ENCODE data around the gene CMTM7.
"Not testable (repeated sequence)": the region's sequence is repeated elsewhere in the genome, so short reads cannot be mapped to it uniquely, and the experiment has no call there.

Gene CMTM7

DNA sequence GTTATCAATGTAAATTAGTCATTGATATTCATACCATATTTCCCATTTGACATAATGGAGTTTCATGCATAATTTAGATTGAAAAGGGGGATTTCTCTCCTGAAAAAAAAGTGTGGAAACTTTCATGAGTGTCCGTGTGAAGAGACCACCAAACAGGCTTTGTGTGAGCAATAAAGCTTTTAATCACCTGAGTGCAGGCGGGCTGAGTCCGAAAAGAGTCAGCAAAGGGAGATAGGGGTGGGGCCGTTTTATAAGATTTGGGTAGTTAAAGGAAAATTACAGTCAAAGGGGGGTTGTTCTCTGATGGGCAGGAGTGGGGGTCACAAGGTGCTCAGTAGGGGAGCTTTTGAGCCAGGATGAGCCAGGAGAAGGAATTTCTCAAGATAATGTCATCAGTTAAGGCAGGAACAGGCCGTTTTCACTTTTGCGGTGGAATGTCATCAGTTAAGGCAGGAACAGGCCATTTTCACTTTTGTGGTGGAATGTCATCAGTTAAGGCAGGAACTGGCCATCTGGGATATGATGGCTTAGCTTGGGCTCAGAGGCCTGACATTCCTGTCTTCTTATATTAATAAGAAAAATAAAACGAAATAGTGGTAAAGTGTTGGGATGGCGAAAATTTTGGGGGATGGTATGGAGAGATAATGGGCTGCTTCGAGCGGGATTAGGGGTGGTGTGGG is 69.3 kb downstream of the CMTM7 start:
- H3K27ac ChIP-seq (ENCODE audit: low read depth, low read length, severe bottlenecking) = peak overlapping the region; percentile 62
- peaks cover 12% of the 10 kb centered on the region for H3K4me1 ChIP-seq (ENCODE audit: control insufficient read depth, insufficient read depth, low read length, poor library complexity, severe bottlenecking)
- peaks cover 11% of the 10 kb centered on the region for H3K36me3 ChIP-seq (ENCODE audit: control insufficient read depth, insufficient read depth, low read length)
- H3K9me3 ChIP-seq (ENCODE audit: control insufficient read depth, low read length); H3K4me3 ChIP-seq (ENCODE audit: extremely low read depth, insufficient read depth, low read length, poor library complexity, severe bottlenecking): not testable (repeated sequence)
- WGBS, 2 experiments (ENCODE audit: insufficient coverage in 2 of 2) = 36 to 37% methylated on average over 8 to 9 of the region's 10 CpGs

DNA sequence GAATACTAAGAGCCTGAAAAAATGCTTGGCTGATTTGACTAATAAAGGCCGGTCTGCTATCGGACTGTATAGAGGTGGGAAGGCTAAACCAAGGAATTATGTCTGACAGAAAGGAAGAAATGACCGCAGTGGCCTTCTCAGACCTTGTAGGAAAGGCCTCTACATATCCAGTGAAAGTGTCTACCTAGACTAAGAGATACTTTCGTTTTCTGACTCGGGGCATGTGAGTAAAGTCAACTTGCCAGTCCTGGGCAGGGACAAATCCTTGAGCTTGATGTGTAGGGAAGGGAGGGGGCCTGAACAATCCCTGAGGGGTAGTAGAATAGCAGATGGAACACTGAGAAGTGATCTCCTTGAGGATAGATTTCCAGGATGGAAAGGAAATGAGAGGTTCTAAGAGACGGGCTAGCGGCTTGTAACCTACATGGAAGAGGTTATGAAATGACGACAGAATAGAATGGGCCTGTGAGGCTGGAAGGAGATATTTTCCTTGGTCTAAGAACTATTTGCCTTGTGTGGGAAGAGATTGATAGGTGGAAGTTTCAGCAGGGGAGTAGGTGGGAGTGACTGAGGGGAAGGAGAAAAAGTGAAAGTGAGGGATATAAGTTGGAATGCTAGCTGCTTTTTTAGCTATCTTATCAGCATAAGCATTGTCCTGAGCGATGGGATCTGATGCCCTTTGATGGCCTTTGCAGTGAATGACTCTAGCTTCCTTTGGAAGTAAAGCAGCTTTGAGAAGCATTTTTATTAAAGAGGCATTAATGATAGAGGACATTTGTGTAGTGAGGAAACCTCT is 70.7 kb downstream of the CMTM7 start:
- peaks cover 12% of the 10 kb centered on the region for H3K4me1 ChIP-seq (ENCODE audit: control insufficient read depth, insufficient read depth, low read length, poor library complexity, severe bottlenecking)
- 81 to 91% methylated on average over 5 of the region's 9 CpGs for WGBS, 2 experiments (ENCODE audit: insufficient coverage in 2 of 2)
- peak overlapping the region; percentile 29 for H3K27ac ChIP-seq (ENCODE audit: low read depth, low read length, severe bottlenecking)
- H3K36me3 ChIP-seq (ENCODE audit: control insufficient read depth, insufficient read depth, low read length) = peaks cover 11% of the 10 kb centered on the region
- H3K4me3 ChIP-seq (ENCODE audit: extremely low read depth, insufficient read depth, low read length, poor library complexity, severe bottlenecking); H3K9me3 ChIP-seq (ENCODE audit: control insufficient read depth, low read length): not testable (repeated sequence)

DNA sequence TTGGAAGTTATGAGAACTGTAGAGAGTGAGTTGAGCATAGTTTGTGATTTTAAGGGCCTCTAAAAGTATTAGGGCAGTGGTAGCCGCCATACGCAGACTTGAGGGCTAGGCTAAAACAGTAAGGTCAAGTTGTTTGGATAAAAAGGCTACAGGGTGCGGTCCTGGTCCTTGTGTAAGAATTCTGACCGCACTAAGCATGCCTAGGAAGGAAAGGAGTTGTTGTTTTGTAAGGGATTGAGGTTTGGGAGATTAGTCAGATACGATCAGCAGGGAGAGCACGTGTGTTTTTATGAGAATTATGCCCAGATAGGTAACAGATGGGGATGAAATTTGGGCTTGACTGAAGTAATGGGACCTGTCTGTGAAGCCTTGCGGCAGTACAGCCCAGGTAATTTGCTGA is 71.8 kb downstream of the CMTM7 start:
- not testable (repeated sequence) for H3K4me3 ChIP-seq (ENCODE audit: extremely low read depth, insufficient read depth, low read length, poor library complexity, severe bottlenecking)
- 93 to 100% methylated on average over 1 to 5 of the region's 7 CpGs for WGBS, 2 experiments (ENCODE audit: insufficient coverage in 2 of 2)

DNA sequence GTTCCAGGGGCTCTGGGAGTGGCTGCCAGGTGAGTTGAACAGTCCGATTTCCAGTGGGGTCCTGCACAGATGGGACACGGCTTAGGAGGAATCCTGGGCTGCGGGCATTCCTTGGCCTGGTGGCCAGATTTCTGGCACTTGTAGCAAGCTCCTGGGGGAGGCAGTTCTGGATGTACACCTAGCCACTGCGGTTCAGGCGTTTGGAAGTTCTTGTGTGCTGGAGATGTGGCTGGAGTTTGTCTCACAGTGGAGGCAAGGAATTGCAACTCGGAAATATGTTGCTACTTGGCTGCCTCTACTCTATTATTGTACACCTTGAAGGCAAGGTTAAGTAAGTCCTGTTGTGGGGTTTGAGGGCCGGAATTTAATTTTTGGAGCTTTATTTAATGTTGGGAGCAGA is 73.1 kb downstream of the CMTM7 start:
- H3K27ac ChIP-seq (ENCODE audit: low read depth, low read length, severe bottlenecking); H3K9me3 ChIP-seq (ENCODE audit: control insufficient read depth, low read length); H3K4me3 ChIP-seq (ENCODE audit: extremely low read depth, insufficient read depth, low read length, poor library complexity, severe bottlenecking): not testable (repeated sequence)
- peaks cover 12% of the 10 kb centered on the region for H3K36me3 ChIP-seq (ENCODE audit: control insufficient read depth, insufficient read depth, low read length)
- 100% methylated on average over 1 to 2 of the region's 7 CpGs for WGBS, 2 experiments (ENCODE audit: insufficient coverage in 2 of 2)
- H3K4me1 ChIP-seq (ENCODE audit: control insufficient read depth, insufficient read depth, low read length, poor library complexity, severe bottlenecking) = peaks cover 12% of the 10 kb centered on the region

More for the DNA sequence above, 71.8 kb downstream of the CMTM7 start:
- H3K27ac ChIP-seq (ENCODE audit: low read depth, low read length, severe bottlenecking); H3K9me3 ChIP-seq (ENCODE audit: control insufficient read depth, low read length); H3K36me3 ChIP-seq (ENCODE audit: control insufficient read depth, insufficient read depth, low read length): not testable (repeated sequence)
- H3K4me1 ChIP-seq (ENCODE audit: control insufficient read depth, insufficient read depth, low read length, poor library complexity, severe bottlenecking) = peaks cover 12% of the 10 kb centered on the region

DNA sequence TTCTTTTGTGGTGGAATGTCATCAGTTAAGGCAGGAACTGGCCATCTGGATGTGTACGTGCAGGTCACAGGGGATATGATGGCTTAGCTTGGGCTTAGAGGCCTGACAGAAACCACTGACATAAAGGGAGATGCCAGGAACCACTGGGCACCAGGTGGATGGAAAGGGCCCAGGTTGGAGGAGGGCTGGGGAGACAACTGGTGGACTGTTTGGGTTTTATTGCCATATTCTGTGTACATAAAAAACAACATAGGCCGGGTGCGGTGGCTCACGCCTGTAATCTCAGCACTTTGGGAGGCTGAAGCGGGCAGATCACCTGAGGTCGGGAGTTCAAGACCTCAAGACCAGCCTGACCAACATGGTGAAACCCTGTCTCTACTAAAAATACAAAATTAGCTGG is 75.2 kb downstream of the CMTM7 start:
- H3K4me3 ChIP-seq (ENCODE audit: extremely low read depth, insufficient read depth, low read length, poor library complexity, severe bottlenecking); H3K27ac ChIP-seq (ENCODE audit: low read depth, low read length, severe bottlenecking); H3K4me1 ChIP-seq (ENCODE audit: control insufficient read depth, insufficient read depth, low read length, poor library complexity, severe bottlenecking); H3K9me3 ChIP-seq (ENCODE audit: control insufficient read depth, low read length): not testable (repeated sequence)
- peaks cover 23% of the 10 kb centered on the region for H3K36me3 ChIP-seq (ENCODE audit: control insufficient read depth, insufficient read depth, low read length)
- WGBS, 2 experiments (ENCODE audit: insufficient coverage in 2 of 2) = 86 to 92% methylated on average over 5 to 6 of the region's 6 CpGs

DNA sequence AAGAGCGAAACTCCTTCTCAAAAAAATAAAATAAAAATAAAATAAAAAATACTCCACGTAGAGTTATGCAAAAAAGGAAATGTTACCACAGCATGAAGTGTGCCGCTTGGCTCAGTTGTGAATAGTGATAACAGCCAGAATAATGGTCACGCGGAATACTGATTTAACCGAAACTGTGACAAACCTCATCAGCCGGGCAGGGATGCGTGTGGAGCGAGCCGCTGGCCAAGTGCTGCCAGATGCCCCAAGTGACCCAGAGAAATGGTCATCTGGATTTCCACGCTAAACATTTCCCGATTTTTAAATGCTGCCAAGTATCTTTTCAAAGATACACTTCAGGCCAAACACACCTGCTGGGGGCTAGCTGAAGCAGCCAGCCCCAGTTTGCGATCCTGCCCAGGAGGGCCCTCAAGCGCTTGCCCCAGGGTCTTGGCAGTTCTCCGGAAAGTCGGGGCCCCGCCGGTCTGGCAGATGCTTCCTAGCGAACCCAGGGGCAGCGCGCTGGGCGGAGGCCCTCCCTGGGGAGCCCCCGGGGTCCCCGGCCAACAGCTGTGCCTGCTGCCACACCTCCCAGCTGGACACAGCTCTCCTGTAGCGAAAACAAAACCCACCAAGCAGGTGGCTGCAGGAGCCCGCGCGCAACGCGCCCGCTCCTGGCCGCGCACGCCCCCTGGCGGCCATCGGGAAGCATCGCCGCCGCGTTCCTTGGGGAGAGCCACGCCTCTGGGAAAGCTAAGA is 75.8 kb downstream of the CMTM7 start:
- Histone ChIP-seq H3K4me3 (ENCODE audit: extremely low read depth, insufficient read depth, low read length, poor library complexity, severe bottlenecking) (no peak overlapping the region), H3K36me3 (ENCODE audit: control insufficient read depth, insufficient read depth, low read length) (peaks cover 28% of the 10 kb centered on the region), H3K27ac (ENCODE audit: low read depth, low read length, severe bottlenecking) (no peak overlapping the region), H3K9me3 (ENCODE audit: control insufficient read depth, low read length) (no peaks in the 10 kb centered on the region), H3K4me1 (ENCODE audit: control insufficient read depth, insufficient read depth, low read length, poor library complexity, severe bottlenecking) (no peaks in the 10 kb centered on the region)
- 45 to 52% methylated on average over 33 of the region's 41 CpGs for WGBS, 2 experiments (ENCODE audit: insufficient coverage in 2 of 2)

DNA sequence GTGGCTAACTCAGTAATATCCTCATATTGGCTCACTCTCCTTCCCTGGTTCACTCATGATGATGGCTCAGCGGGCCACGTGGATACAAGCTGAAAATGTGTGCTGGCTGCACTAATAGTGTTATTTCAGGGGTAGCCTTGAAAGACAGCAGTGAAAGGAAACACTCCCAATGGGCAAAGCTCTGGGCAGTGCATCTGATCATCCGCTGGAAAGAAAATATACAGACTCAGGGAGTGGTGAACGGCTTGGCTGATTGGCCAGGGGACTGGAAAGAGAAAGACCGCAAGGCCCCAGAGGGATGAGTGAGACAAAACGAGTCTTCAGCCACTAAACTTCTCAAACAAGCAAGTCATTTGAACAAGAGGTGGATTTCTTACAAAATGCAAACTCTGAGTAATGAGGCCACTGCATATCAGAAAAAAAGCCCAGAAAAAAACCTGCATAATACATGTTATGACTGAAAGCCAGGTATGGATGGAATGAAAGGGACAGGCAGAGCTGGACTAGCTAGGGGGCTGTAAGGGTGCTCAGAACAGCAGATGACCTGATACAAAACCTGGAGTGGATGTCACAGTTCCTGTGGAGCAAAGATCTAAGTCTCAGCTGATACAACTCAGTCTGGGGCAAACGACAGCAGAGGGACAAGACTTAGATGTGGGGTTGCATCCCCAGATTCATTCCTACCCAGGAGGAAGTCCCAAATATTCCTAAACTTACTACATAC is 77.7 kb downstream of the CMTM7 start:
- peaks cover 42% of the 10 kb centered on the region for H3K36me3 ChIP-seq (ENCODE audit: control insufficient read depth, insufficient read depth, low read length)
- no peaks in the 10 kb centered on the region for H3K9me3 ChIP-seq (ENCODE audit: control insufficient read depth, low read length)
- WGBS, 2 experiments (ENCODE audit: insufficient coverage in 2 of 2) = 88 to 93% methylated on average over 4 to 5 of the region's 7 CpGs
- H3K27ac ChIP-seq (ENCODE audit: low read depth, low read length, severe bottlenecking) = no peak overlapping the region
- H3K4me1 ChIP-seq (ENCODE audit: control insufficient read depth, insufficient read depth, low read length, poor library complexity, severe bottlenecking) = no peaks in the 10 kb centered on the region
- no peak overlapping the region for H3K4me3 ChIP-seq (ENCODE audit: extremely low read depth, insufficient read depth, low read length, poor library complexity, severe bottlenecking)

DNA sequence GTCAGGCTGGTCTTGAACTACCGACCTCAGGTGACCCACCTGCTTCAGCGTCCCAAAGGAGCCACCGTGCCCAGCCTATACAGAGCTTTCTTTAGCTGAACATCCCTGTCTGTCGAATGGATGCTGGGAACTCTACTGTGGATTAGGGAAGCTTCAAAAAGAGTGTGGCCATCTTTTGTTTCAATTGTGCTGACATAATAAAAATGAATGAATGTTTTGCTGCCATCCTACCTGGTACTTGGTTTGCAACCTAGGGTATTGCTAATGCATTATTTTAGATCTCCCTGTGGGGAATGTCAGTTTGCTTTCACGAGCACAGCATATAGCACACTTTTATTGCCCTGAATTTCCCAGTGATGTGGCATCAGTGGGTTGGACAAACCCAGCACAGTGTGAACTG is 78.7 kb downstream of the CMTM7 start:
- 96% methylated on average over 4 of the region's 5 CpGs for WGBS, 2 experiments (ENCODE audit: insufficient coverage in 2 of 2)

DNA sequence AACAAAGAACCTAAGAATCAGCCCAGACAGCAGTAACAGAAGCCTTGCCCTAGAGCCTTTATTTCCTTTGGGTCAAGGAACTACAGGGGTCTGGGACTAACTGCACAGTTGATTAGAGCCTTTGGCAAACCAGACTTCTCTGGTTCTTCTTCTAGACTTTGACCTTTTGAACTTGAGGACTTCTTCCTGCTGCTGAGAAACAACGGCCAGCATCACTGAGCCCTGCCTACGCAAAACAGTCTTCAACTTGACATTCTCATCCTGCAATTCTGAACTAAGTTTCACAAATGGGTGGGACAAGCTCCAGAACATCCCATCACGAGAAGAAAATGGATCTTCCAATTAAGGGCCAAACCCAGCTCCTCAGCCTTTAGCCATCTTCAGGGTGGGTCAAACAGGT is 79.6 kb downstream of the CMTM7 start:
- WGBS, 2 experiments (ENCODE audit: insufficient coverage in 2 of 2) = 100% methylated on average over 3 of the region's 3 CpGs
- Histone ChIP-seq H3K27ac (ENCODE audit: low read depth, low read length, severe bottlenecking) (no peak overlapping the region), H3K4me1 (ENCODE audit: control insufficient read depth, insufficient read depth, low read length, poor library complexity, severe bottlenecking) (no peaks in the 10 kb centered on the region), H3K4me3 (ENCODE audit: extremely low read depth, insufficient read depth, low read length, poor library complexity, severe bottlenecking) (no peak overlapping the region), H3K9me3 (ENCODE audit: control insufficient read depth, low read length) (no peaks in the 10 kb centered on the region), H3K36me3 (ENCODE audit: control insufficient read depth, insufficient read depth, low read length) (peaks cover 48% of the 10 kb centered on the region)

More for the DNA sequence above, 78.7 kb downstream of the CMTM7 start:
- Histone ChIP-seq H3K27ac (ENCODE audit: low read depth, low read length, severe bottlenecking) (no peak overlapping the region), H3K36me3 (ENCODE audit: control insufficient read depth, insufficient read depth, low read length) (peaks cover 43% of the 10 kb centered on the region), H3K4me1 (ENCODE audit: control insufficient read depth, insufficient read depth, low read length, poor library complexity, severe bottlenecking) (no peaks in the 10 kb centered on the region), H3K4me3 (ENCODE audit: extremely low read depth, insufficient read depth, low read length, poor library complexity, severe bottlenecking) (no peak overlapping the region), H3K9me3 (ENCODE audit: control insufficient read depth, low read length) (no peaks in the 10 kb centered on the region)

DNA sequence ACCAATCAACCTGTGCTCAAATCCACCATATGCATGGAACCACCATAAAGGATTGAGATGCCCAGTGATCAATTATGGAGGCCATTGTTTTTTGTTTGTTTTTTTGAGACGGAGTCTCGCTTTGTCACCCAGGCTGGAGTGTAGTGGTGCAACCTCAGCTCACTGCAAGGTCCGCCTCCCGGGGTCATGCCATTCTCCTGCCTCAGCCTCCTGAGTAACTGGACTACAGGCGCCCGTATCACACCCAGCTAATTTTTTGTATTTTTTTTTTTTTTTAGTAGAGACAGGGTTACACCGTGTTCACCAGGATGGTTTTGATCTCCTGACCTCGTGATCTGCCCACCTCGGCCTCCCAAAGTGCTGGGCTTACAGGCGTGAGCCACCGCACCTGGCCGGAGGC is 80.5 kb downstream of the CMTM7 start:
- H3K27ac ChIP-seq (ENCODE audit: low read depth, low read length, severe bottlenecking); H3K4me1 ChIP-seq (ENCODE audit: control insufficient read depth, insufficient read depth, low read length, poor library complexity, severe bottlenecking); H3K9me3 ChIP-seq (ENCODE audit: control insufficient read depth, low read length); H3K4me3 ChIP-seq (ENCODE audit: extremely low read depth, insufficient read depth, low read length, poor library complexity, severe bottlenecking): not testable (repeated sequence)
- peaks cover 55% of the 10 kb centered on the region for H3K36me3 ChIP-seq (ENCODE audit: control insufficient read depth, insufficient read depth, low read length)
- 85 to 90% methylated on average over 12 of the region's 12 CpGs for WGBS, 2 experiments (ENCODE audit: insufficient coverage in 2 of 2)
